K562 (cell line): Measurements from ENCODE around the gene GALNT18. TPM values are rescaled to one million over a fixed set of nuclear protein-coding genes. Genes with fewer than 3 reads are reported as not detected.

Experiments
- ATAC-seq: fragments of 200-7000 bp; cut with Tn5 transposase; 3 replicates; pipeline ENCODE4 v1.9.1; 2020; ENCODE audit warnings: moderate library complexity
- BruUV-seq: library from RNA; stranded (reverse); fragments of 400-500 nt; replicated peaks from 2 replicates; lab custom pipeline; 2021; lab: Mats Ljungman, UMichigan
- CTCF ChIA-PET: fragments of 300-600 bp; formaldehyde crosslinking; extraction: SDS; loops from one replicate; lab custom pipeline; 2021; ENCODE audit warnings: low intra/inter-chr PET ratio; lab: Yijun Ruan, JAX
- POLR2A ChIA-PET: fragments of 300-600, 350-650 bp; sonication (Branson Sonifier 250); formaldehyde crosslinking; extraction: SDS; loops from one replicate; lab custom pipeline; 2021; ENCODE audit warnings: antibody characterized with exemption, inconsistent platforms; lab: Yijun Ruan, JAX
- DNase-seq, 4 experiments: peaks; one replicate each; pipeline versions ENCODE4 v3.0.0 to v3.0.0-alpha.2; 2011 to 2018; ENCODE audit warnings: low spot score in 3 of 4, mixed read lengths in 3 of 4; ENCODE audit errors: extremely low read depth in 1 of 4
- FAIRE-seq: peaks from 2 replicates; lab custom pipeline; 2011; peaks lifted over from hg19 to GRCh38; lab: Jason Lieb, UNC
- H2AFZ ChIP-seq: 2 replicates; pipeline ENCODE4 v1.6.0; 2011; ENCODE audit warnings: low read depth, low read length, control low read depth, inconsistent platforms
- H3K27ac ChIP-seq: fragments of 200-600 bp; 3 replicates; pipeline ENCODE4 v1.8.0; 2011; ENCODE audit warnings: low read depth, mild to moderate bottlenecking, control low read depth, inconsistent platforms, low read length, moderate library complexity, mixed read lengths; ENCODE audit errors: extremely low read depth
- H3K27me3 ChIP-seq, 2 experiments: fragments of 300-600 bp in 1 of 2; 2 replicates in 1 of 2; 3 replicates in 1 of 2; pipeline versions ENCODE4 v1.6.0 to v1.8.0; 2011; ENCODE audit warnings: inconsistent platforms in 2 of 2, low read length in 2 of 2, mild to moderate bottlenecking in 1 of 2, mixed read lengths in 1 of 2, moderate library complexity in 1 of 2; ENCODE audit not compliant: control insufficient read depth in 2 of 2, insufficient read depth in 2 of 2
- H3K36me3 ChIP-seq: fragments of 300-600 bp; 3 replicates; pipeline ENCODE4 v1.8.0; 2011; ENCODE audit warnings: mild to moderate bottlenecking, low read length, inconsistent platforms; ENCODE audit not compliant: control insufficient read depth, insufficient read depth
- H3K4me1 ChIP-seq, 2 experiments: fragments of 200-600 bp in 1 of 2; replicated peaks in 1 of 2; 2 replicates in 1 of 2; 3 replicates in 1 of 2; pipeline versions ENCODE4 v1.5.1 to v1.8.0; 2011; ENCODE audit warnings: inconsistent platforms in 2 of 2, low read length in 2 of 2, mild to moderate bottlenecking in 1 of 2, mixed read lengths in 1 of 2, moderate library complexity in 1 of 2; ENCODE audit not compliant: control insufficient read depth in 2 of 2, insufficient read depth in 2 of 2
- H3K4me2 ChIP-seq: 2 replicates; pipeline ENCODE4 v1.6.1; 2011; ENCODE audit warnings: low read length, control low read depth, inconsistent platforms, mixed read lengths; ENCODE audit not compliant: insufficient read depth
- H3K4me3 ChIP-seq: fragments of 200-600 bp; sonication (generic), shearing (Covaris generic); 2 replicates; pipeline ENCODE4 v1.5.1; 2016; ENCODE audit warnings: control low read depth, inconsistent platforms
- H3K79me2 ChIP-seq: fragments of 200-600 bp; 3 replicates; pipeline ENCODE4 v1.8.0; 2011; ENCODE audit warnings: low read length, inconsistent platforms; ENCODE audit not compliant: control insufficient read depth, insufficient read depth
- H3K9ac ChIP-seq, 2 experiments: 2 replicates each; pipeline versions ENCODE4 v1.6.0 to v1.6.1; 2011; ENCODE audit warnings: low read depth in 2 of 2, low read length in 2 of 2, control low read depth in 1 of 2, inconsistent platforms in 1 of 2, mild to moderate bottlenecking in 1 of 2, mixed read lengths in 1 of 2; ENCODE audit not compliant: insufficient read depth in 1 of 2
- H3K9me1 ChIP-seq: one replicate; pipeline ENCODE4 v1.6.0; 2011; ENCODE audit warnings: inconsistent platforms, mild to moderate bottlenecking, low read length, moderate library complexity; ENCODE audit not compliant: control insufficient read depth, insufficient read depth
- H3K9me3 ChIP-seq: replicated peaks from 2 replicates; pipeline ENCODE4 v1.5.1; 2011; ENCODE audit warnings: low read depth, low read length, inconsistent platforms; ENCODE audit not compliant: control insufficient read depth, insufficient read depth
- H4K20me1 ChIP-seq: replicated peaks from 2 replicates; pipeline ENCODE4 v1.6.1; 2011; ENCODE audit warnings: low read length, inconsistent platforms, mixed read lengths; ENCODE audit not compliant: control insufficient read depth, insufficient read depth
- CBX2 ChIP-seq: fragments of 200-600 bp; sonication (generic); IDR thresholded peaks from one replicate; pipeline ENCODE4 v1.6.1; 2012; ENCODE audit warnings: mild to moderate bottlenecking, low read length, inconsistent platforms; ENCODE audit not compliant: insufficient read depth, poor library complexity, severe bottlenecking
- CXXC5 ChIP-seq: fragments of 250-450 bp; sonication (Bioruptor Pico); IDR thresholded peaks from 2 replicates; pipeline ENCODE4 v1.8.0; 2022; ENCODE audit warnings: inconsistent platforms, mild to moderate bottlenecking, moderate library complexity
- MAFF ChIP-seq: IDR thresholded peaks from 2 replicates; pipeline ENCODE4 v1.6.1; 2012; ENCODE audit warnings: low read length, improper control_type of control experiment
- MCM3 ChIP-seq: fragments of 450-650 bp; IDR thresholded peaks from 2 replicates; pipeline ENCODE4 v1.6.1; 2016
- RFX5 ChIP-seq: IDR thresholded peaks from 2 replicates; pipeline ENCODE4 v1.6.1; 2011; ENCODE audit warnings: low read depth, mild to moderate bottlenecking, improper control_type of control experiment, low read length
- SUPT5H ChIP-seq: fragments of 450-650 bp; IDR thresholded peaks from 2 replicates; pipeline ENCODE4 v1.6.1; 2016
- TCF7L2 ChIP-seq: fragments of 150-350 bp; IDR thresholded peaks from 2 replicates; pipeline ENCODE4 v1.6.1; 2016; ENCODE audit warnings: low read depth, mild to moderate bottlenecking, low read length, moderate library complexity
- ZEB2 ChIP-seq: fragments of 450-650 bp; IDR thresholded peaks from 2 replicates; pipeline ENCODE4 v1.6.1; 2016
- WGBS: fragments of 100-300 bp; shearing (Covaris generic); methylation state at CpG from one replicate; pipeline ENCODE4 v1.1.6; 2016; ENCODE audit warnings: low coverage, mixed read lengths; ENCODE audit not compliant: insufficient coverage; ENCODE audit errors: missing lambda C conversion rate; 5-methylcytosine and 5-hydroxymethylcytosine counted together
- in situ Hi-C: fragments of 300-500 bp; cut with MboI; formaldehyde crosslinking; loops from 4 replicates; pipeline ENCODE4 v1.15.0; 2018; ENCODE audit warnings: inconsistent platforms, mixed read lengths
- intact Hi-C: fragments of 100-400 bp; cut with micrococcal nuclease; formaldehyde crosslinking; loops from 2 replicates; pipeline ENCODE4 v1.14.2; 2022
- polyA plus RNA-seq, 8 experiments: library from polyadenylated mRNA; depleted of rRNA in 4 of 8; stranded (reverse) in 5 of 8; unstranded in 3 of 8; fragments of >200 nt; fragmentation: Nextera tagmentation in 2 of 8; fragmentation: Illumina TruSeq in 1 of 8; extraction: Ambion mirVana in 2 of 8; extraction: Trizol in 1 of 8; gene quantifications; 2 replicates each; pipeline versions ENCODE4 v1.2.1 to v1.2.3, GENCODE V29; 2011 to 2014; ENCODE audit warnings: inconsistent platforms in 1 of 8, missing spikeins in 1 of 8
- total RNA-seq, 7 experiments: library from RNA; depleted of rRNA in 6 of 7; stranded (reverse); fragments of >200 nt in 6 of 7; fragmentation: Illumina TruSeq in 2 of 7; extraction: Trizol in 2 of 7; gene quantifications; 2 replicates each; pipeline versions ENCODE4 v1.2.1 to v1.2.3, GENCODE V29; 2011 to 2021; ENCODE audit warnings: low replicate concordance in 1 of 7
- TF ChIP-seq, protein P1 (sequence below): fragments of 250-450 bp; sonication (Bioruptor Pico); IDR thresholded peaks from 2 replicates; pipeline ENCODE4 v1.5.0; 2021; ENCODE audit warnings: mild to moderate bottlenecking, borderline replicate concordance
- TF ChIP-seq, protein P2 (sequence below): fragments of 250-450 bp; sonication (Bioruptor Pico); IDR thresholded peaks from 2 replicates; pipeline ENCODE4 v1.8.0; 2022; ENCODE audit warnings: moderate library complexity, mild to moderate bottlenecking, inconsistent platforms
- TF ChIP-seq, protein P3 (sequence below): fragments of 250-450 bp; sonication (Bioruptor Pico); IDR thresholded peaks from 2 replicates; pipeline ENCODE4 v1.8.0; 2022; ENCODE audit warnings: inconsistent platforms, mild to moderate bottlenecking, moderate library complexity, borderline replicate concordance
- TF ChIP-seq, protein P4 (sequence below), 2 experiments: IDR thresholded peaks in 1 of 2; conservative IDR thresholded peaks in 1 of 2; 2 replicates each; pipeline ENCODE4 v1.6.1; 2016; ENCODE audit warnings: low read depth in 2 of 2, mild to moderate bottlenecking in 1 of 2, missing compliant biosample characterization in 1 of 2, missing genetic modification characterization in 1 of 2, moderate library complexity in 1 of 2

The GALNT18 gene
- total and polyA plus RNA-seq, 9 of the 15 experiments (the other 6 are each of a cell fraction or from before 2014, with no cell fraction given) = not detected

- no TSS peak for BruUV-seq
- no peaks in the 10 kb centered on the region for H3K9me3 ChIP-seq
- H3K4me2 ChIP-seq = no peak overlapping the region
- no peaks in the 10 kb centered on the region for H3K9me1 ChIP-seq
- intact Hi-C loops (no loop called here), in situ Hi-C loops (no loop called here)
- ATAC-seq (peak; percentile 95), DNase-seq (peak; percentile 49 to 83 (median 72)), FAIRE-seq (peak; percentile 23)
- no peaks in the 10 kb centered on the region for H4K20me1 ChIP-seq
- POLR2A ChIA-PET = interaction anchor here (0.6 to 1.3 kb wide), 3 partner anchors 9 to 35 kb away, joined by 3 read pairs; no protein-coding TSS in a partner anchor
- no peak overlapping the region for H2AFZ ChIP-seq
- no peaks in the 10 kb centered on the region for H3K36me3 ChIP-seq
- H3K27ac ChIP-seq = no peak overlapping the region
- H3K4me1 ChIP-seq = no peaks in the 10 kb centered on the region
- CTCF ChIA-PET = no interaction called here
- H3K4me3 ChIP-seq = no peak overlapping the region
- H3K27me3 ChIP-seq = peaks cover 0 to 2% of the 10 kb centered on the region in 2 experiments; a peak in 1 of 5 replicates
- WGBS = 0% methylated on average over 9 of the region's 9 CpGs
- H3K9ac ChIP-seq = no peak overlapping the region
- no peaks in the 10 kb centered on the region for H3K79me2 ChIP-seq
- TF ChIP-seq, protein P1, sequence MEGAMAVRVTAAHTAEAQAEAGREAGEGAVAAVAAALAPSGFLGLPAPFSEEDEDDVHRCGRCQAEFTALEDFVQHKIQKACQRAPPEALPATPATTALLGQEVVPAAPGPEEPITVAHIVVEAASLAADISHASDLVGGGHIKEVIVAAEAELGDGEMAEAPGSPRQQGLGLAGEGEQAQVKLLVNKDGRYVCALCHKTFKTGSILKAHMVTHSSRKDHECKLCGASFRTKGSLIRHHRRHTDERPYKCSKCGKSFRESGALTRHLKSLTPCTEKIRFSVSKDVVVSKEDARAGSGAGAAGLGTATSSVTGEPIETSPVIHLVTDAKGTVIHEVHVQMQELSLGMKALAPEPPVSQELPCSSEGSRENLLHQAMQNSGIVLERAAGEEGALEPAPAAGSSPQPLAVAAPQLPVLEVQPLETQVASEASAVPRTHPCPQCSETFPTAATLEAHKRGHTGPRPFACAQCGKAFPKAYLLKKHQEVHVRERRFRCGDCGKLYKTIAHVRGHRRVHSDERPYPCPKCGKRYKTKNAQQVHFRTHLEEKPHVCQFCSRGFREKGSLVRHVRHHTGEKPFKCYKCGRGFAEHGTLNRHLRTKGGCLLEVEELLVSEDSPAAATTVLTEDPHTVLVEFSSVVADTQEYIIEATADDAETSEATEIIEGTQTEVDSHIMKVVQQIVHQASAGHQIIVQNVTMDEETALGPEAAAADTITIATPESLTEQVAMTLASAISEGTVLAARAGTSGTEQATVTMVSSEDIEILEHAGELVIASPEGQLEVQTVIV (CRISPR knock-in tag) = no peak
- TF ChIP-seq CBX2 (no peak), RFX5 (no peak), MAFF (no peak), ZEB2 (no peak), MCM3 (no peak), TCF7L2 (no peak), CXXC5 (CRISPR knock-in tag) (no peak), SUPT5H (no peak)
- TF ChIP-seq, protein P2, sequence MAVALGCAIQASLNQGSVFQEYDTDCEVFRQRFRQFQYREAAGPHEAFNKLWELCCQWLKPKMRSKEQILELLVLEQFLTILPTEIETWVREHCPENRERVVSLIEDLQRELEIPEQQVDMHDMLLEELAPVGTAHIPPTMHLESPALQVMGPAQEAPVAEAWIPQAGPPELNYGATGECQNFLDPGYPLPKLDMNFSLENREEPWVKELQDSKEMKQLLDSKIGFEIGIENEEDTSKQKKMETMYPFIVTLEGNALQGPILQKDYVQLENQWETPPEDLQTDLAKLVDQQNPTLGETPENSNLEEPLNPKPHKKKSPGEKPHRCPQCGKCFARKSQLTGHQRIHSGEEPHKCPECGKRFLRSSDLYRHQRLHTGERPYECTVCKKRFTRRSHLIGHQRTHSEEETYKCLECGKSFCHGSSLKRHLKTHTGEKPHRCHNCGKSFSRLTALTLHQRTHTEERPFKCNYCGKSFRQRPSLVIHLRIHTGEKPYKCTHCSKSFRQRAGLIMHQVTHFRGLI (CRISPR knock-in tag) = no peak
- TF ChIP-seq, protein P3, sequence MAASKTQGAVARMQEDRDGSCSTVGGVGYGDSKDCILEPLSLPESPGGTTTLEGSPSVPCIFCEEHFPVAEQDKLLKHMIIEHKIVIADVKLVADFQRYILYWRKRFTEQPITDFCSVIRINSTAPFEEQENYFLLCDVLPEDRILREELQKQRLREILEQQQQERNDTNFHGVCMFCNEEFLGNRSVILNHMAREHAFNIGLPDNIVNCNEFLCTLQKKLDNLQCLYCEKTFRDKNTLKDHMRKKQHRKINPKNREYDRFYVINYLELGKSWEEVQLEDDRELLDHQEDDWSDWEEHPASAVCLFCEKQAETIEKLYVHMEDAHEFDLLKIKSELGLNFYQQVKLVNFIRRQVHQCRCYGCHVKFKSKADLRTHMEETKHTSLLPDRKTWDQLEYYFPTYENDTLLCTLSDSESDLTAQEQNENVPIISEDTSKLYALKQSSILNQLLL = no peak
- TF ChIP-seq, protein P4, sequence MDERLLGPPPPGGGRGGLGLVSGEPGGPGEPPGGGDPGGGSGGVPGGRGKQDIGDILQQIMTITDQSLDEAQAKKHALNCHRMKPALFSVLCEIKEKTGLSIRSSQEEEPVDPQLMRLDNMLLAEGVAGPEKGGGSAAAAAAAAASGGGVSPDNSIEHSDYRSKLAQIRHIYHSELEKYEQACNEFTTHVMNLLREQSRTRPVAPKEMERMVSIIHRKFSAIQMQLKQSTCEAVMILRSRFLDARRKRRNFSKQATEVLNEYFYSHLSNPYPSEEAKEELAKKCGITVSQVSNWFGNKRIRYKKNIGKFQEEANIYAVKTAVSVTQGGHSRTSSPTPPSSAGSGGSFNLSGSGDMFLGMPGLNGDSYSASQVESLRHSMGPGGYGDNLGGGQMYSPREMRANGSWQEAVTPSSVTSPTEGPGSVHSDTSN (CRISPR knock-in tag; IDR thresholded peaks at IDR 0.05; ENCODE audit: low read depth) = no peak
- TF ChIP-seq, protein P4 (tag; conservative IDR thresholded peaks at IDR 0.05; ENCODE audit: low read depth) = peak; percentile 62
Measured at GRCh38 chr11:11243590-11244469, 378.0 kb downstream of the GALNT18 start.
